GM23248 (cell line): ENCODE results near the gene SLC44A4.

Source experiments
- EZH2 ChIP-seq: fragments of 200-600 bp; sonication (generic); IDR thresholded peaks from 2 replicates; pipeline ENCODE4 v1.6.1; 2018; ENCODE audit warnings: antibody characterized with exemption, mild to moderate bottlenecking; ENCODE audit not compliant: insufficient read depth, poor library complexity, severe bottlenecking
- EZH2phosphoT487 ChIP-seq: fragments of 200-600 bp; sonication (generic); IDR thresholded peaks from 2 replicates; pipeline ENCODE4 v1.6.1; 2018; ENCODE audit warnings: antibody characterized with exemption, moderate library complexity, mild to moderate bottlenecking, low read depth; ENCODE audit not compliant: insufficient read depth

GRCh38 chr6:31901953-31902643, 23.3 kb upstream of the SLC44A4 start, which contains the start of gene ZBTB12:
- TF ChIP-seq EZH2 (no peak), EZH2phosphoT487 (no peak)
